PFSK-1 (cell line): Measurements from ENCODE around the gene DENND2D.

Experiments used
- POLR2AphosphoS5 ChIP-seq: IDR thresholded peaks from 2 replicates; pipeline ENCODE4 v1.6.1; 2012; ENCODE audit warnings: low read depth, mild to moderate bottlenecking, control low read depth, low read length, moderate library complexity
- SIN3A ChIP-seq: IDR thresholded peaks from 2 replicates; pipeline ENCODE4 v1.6.1; 2012; ENCODE audit warnings: mild to moderate bottlenecking, low read length, moderate library complexity, borderline replicate concordance; ENCODE audit not compliant: insufficient read depth
- TAF1 ChIP-seq: IDR thresholded peaks from 2 replicates; pipeline ENCODE4 v1.6.1; 2012; ENCODE audit warnings: low read length, control low read depth, borderline replicate concordance; ENCODE audit not compliant: insufficient read depth
- TF ChIP-seq, protein P1 (sequence below), 2 experiments: IDR thresholded peaks; 2 replicates each; pipeline versions ENCODE4 v1.6.1 to v1.8.0; 2011 to 2012; ENCODE audit warnings: low read depth in 2 of 2, low read length in 2 of 2, control low read depth in 1 of 2, inconsistent platforms in 1 of 2, mild to moderate bottlenecking in 1 of 2, moderate library complexity in 1 of 2; ENCODE audit not compliant: insufficient read depth in 1 of 2

DNA sequence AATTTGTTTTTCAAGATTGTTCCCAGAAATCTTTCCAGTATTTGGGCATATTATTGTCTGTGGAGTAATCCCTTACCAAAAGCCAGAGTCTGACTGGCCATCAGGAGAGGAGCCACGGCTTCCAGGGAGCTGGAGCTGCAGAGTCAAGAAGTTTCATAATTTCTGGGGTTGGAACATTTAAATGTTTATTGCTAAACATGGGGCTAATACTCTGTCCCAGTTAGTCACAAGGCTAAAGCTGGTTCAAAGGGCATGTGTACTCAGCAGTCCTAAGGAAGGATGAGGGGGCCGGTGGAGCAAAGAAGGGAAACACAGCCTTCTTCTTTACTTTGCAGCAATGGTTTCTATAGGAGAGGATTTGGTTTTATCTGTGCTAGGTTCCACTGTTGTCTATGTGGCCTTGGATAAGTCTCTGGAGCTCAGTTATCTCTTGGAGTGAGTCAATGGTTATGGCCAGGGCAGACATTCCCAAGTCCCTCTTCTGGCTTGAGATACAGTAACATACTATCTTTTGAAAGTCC is 9.5 kb downstream of the DENND2D start:
- TF ChIP-seq SIN3A (no peak), TAF1 (no peak), POLR2AphosphoS5 (no peak)
- TF ChIP-seq, protein P1, sequence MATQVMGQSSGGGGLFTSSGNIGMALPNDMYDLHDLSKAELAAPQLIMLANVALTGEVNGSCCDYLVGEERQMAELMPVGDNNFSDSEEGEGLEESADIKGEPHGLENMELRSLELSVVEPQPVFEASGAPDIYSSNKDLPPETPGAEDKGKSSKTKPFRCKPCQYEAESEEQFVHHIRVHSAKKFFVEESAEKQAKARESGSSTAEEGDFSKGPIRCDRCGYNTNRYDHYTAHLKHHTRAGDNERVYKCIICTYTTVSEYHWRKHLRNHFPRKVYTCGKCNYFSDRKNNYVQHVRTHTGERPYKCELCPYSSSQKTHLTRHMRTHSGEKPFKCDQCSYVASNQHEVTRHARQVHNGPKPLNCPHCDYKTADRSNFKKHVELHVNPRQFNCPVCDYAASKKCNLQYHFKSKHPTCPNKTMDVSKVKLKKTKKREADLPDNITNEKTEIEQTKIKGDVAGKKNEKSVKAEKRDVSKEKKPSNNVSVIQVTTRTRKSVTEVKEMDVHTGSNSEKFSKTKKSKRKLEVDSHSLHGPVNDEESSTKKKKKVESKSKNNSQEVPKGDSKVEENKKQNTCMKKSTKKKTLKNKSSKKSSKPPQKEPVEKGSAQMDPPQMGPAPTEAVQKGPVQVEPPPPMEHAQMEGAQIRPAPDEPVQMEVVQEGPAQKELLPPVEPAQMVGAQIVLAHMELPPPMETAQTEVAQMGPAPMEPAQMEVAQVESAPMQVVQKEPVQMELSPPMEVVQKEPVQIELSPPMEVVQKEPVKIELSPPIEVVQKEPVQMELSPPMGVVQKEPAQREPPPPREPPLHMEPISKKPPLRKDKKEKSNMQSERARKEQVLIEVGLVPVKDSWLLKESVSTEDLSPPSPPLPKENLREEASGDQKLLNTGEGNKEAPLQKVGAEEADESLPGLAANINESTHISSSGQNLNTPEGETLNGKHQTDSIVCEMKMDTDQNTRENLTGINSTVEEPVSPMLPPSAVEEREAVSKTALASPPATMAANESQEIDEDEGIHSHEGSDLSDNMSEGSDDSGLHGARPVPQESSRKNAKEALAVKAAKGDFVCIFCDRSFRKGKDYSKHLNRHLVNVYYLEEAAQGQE (IDR thresholded peaks at IDR 0.05; ENCODE audit: insufficient read depth in 1 of 2, low read depth in 2 of 2, low read length in 2 of 2) = no peak
